Measurements from ENCODE around the gene KIFC1.

GRCh38 chr6:33430991-33431879 is 39.6 kb downstream of the KIFC1 start:
- no peak for TF ChIP-seq USF2 (IDR thresholded peaks at IDR 0.05; ENCODE audit: borderline replicate concordance, low read depth, low read length)
- no peak for TF ChIP-seq USF1 (IDR thresholded peaks at IDR 0.05; ENCODE audit: borderline replicate concordance, low read depth)
- TF ChIP-seq, protein P1, sequence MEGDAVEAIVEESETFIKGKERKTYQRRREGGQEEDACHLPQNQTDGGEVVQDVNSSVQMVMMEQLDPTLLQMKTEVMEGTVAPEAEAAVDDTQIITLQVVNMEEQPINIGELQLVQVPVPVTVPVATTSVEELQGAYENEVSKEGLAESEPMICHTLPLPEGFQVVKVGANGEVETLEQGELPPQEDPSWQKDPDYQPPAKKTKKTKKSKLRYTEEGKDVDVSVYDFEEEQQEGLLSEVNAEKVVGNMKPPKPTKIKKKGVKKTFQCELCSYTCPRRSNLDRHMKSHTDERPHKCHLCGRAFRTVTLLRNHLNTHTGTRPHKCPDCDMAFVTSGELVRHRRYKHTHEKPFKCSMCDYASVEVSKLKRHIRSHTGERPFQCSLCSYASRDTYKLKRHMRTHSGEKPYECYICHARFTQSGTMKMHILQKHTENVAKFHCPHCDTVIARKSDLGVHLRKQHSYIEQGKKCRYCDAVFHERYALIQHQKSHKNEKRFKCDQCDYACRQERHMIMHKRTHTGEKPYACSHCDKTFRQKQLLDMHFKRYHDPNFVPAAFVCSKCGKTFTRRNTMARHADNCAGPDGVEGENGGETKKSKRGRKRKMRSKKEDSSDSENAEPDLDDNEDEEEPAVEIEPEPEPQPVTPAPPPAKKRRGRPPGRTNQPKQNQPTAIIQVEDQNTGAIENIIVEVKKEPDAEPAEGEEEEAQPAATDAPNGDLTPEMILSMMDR (IDR thresholded peaks at IDR 0.05): no peak
- no peak for TF ChIP-seq EP300 (IDR thresholded peaks at IDR 0.05; ENCODE audit: borderline replicate concordance in 1 of 2, low read depth in 1 of 2, low read length in 1 of 2)
- TF ChIP-seq RFX5 (IDR thresholded peaks at IDR 0.05; ENCODE audit: low read length): no peak
- peak; percentile 58; the same call in 1 of the 2 replicates for TF ChIP-seq MXI1 (IDR thresholded peaks at IDR 0.05; ENCODE audit: low read depth, low read length)
- peak; percentile 48; the same call in 1 of the 2 replicates for TF ChIP-seq GABPA (IDR thresholded peaks at IDR 0.05; ENCODE audit: low read depth)

Data from SK-N-SH (cell line).